A673 (cell line): ENCODE data around the gene TTC34.
"Not testable (repeated sequence)": the region's sequence is repeated elsewhere in the genome, so short reads cannot be mapped to it uniquely, and the experiment has no call there.

Experiments used
- CTCF ChIP-seq: fragments of 300-800, 200-600 bp; sonication (generic); conservative IDR thresholded peaks from 2 replicates; pipeline ENCODE4 v1.5.1; 2017; ENCODE audit warnings: low read depth, mild to moderate bottlenecking, antibody characterized with exemption, low read length, moderate library complexity, mixed read lengths
- EZH2 ChIP-seq: fragments of 200-600 bp; sonication (generic); IDR thresholded peaks from 2 replicates; pipeline ENCODE4 v1.6.1; 2017; ENCODE audit warnings: borderline replicate concordance, low read depth, mild to moderate bottlenecking, mixed read lengths, antibody characterized with exemption, low read length; ENCODE audit not compliant: poor library complexity, severe bottlenecking

- not testable (repeated sequence) for TF ChIP-seq EZH2, CTCF
Measured at GRCh38 chr1:2752503-2752902, 49.0 kb downstream of the TTC34 start.
